ENCODE measurements around the gene SPG11.

The SPG11 gene

GRCh38 chr15:44667039-44667360 lies 3.5 kb upstream of the SPG11 start:
- TF ChIP-seq CTCF (IDR thresholded peaks at IDR 0.05; ENCODE audit: insufficient read depth, low read length, poor library complexity, severe bottlenecking) (no peak), EZH2phosphoT487 (conservative IDR thresholded peaks at IDR 0.05; ENCODE audit: low read length) (no peak)
- no peaks in the 10 kb centered on the region for H3K36me3 ChIP-seq (ENCODE audit: low read length)
- H3K9me3 ChIP-seq (ENCODE audit: insufficient read depth, low read length), result no peaks in the 10 kb centered on the region
- H3K9me2 ChIP-seq (replicated peaks; ENCODE audit: insufficient read depth, low read length), result no peaks in the 10 kb centered on the region
- peaks cover 3% of the 10 kb centered on the region; the same call in 1 of the 2 replicates for H3K79me2 ChIP-seq (ENCODE audit: insufficient read depth, low read length)
- peaks cover 22% of the 10 kb centered on the region for H3F3A ChIP-seq (ENCODE audit: insufficient read depth)
- H3K4me3 ChIP-seq (ENCODE audit: insufficient read depth, low read length, poor library complexity, severe bottlenecking), result no peak overlapping the region
- H3K4me2 ChIP-seq (ENCODE audit: low read depth, low read length, poor library complexity, severe bottlenecking), result no peak overlapping the region
- H3K9ac ChIP-seq (ENCODE audit: low read length), result no peak overlapping the region
- no peaks in the 10 kb centered on the region for H4K20me1 ChIP-seq (ENCODE audit: low read depth, low read length)
- H3K27me3 ChIP-seq (ENCODE audit: low read length), result no peaks in the 10 kb centered on the region
- H3K27ac ChIP-seq (ENCODE audit: low read depth, low read length), result no peak overlapping the region
- H2AFZ ChIP-seq (ENCODE audit: low read depth, low read length, severe bottlenecking), result no peak overlapping the region

- no peak overlapping the region for H3K27ac ChIP-seq (ENCODE audit: low read depth, low read length)
- H3K79me2 ChIP-seq (ENCODE audit: insufficient read depth, low read length), result peaks cover 9% of the 10 kb centered on the region; the same call in 1 of the 2 replicates
- H4K20me1 ChIP-seq (ENCODE audit: low read depth, low read length), result no peaks in the 10 kb centered on the region
- no peaks in the 10 kb centered on the region for H3K36me3 ChIP-seq (ENCODE audit: low read length)
- no peaks in the 10 kb centered on the region for H3K9me3 ChIP-seq (ENCODE audit: insufficient read depth, low read length)
- H2AFZ ChIP-seq (ENCODE audit: low read depth, low read length, severe bottlenecking), result no peak overlapping the region
- no peak overlapping the region for H3K9ac ChIP-seq (ENCODE audit: low read length)
- TF ChIP-seq EZH2phosphoT487 (conservative IDR thresholded peaks at IDR 0.05; ENCODE audit: low read length) (no peak), CTCF (IDR thresholded peaks at IDR 0.05; ENCODE audit: insufficient read depth, low read length, poor library complexity, severe bottlenecking) (no peak)
- H3F3A ChIP-seq (ENCODE audit: insufficient read depth), result peaks cover 27% of the 10 kb centered on the region
- H3K9me2 ChIP-seq (replicated peaks; ENCODE audit: insufficient read depth, low read length), result no peaks in the 10 kb centered on the region
- no peaks in the 10 kb centered on the region for H3K27me3 ChIP-seq (ENCODE audit: low read length)
- no peak overlapping the region for H3K4me3 ChIP-seq (ENCODE audit: insufficient read depth, low read length, poor library complexity, severe bottlenecking)
- H3K4me2 ChIP-seq (ENCODE audit: low read depth, low read length, poor library complexity, severe bottlenecking), result peak overlapping the region; percentile 4
Observed at GRCh38 chr15:44666210-44667038, 3.0 kb upstream of the SPG11 start.

GRCh38 chr15:44662478-44663409 lies 718 bp downstream of the SPG11 start:
- H3F3A ChIP-seq (ENCODE audit: insufficient read depth), result peaks cover 36% of the 10 kb centered on the region
- H3K9ac ChIP-seq (ENCODE audit: low read length), result peak overlapping the region; percentile 93
- no peak for TF ChIP-seq EZH2phosphoT487 (conservative IDR thresholded peaks at IDR 0.05; ENCODE audit: low read length)
- H3K36me3 ChIP-seq (ENCODE audit: low read length), result peaks cover 2% of the 10 kb centered on the region; the same call in 1 of the 2 replicates
- H3K9me3 ChIP-seq (ENCODE audit: insufficient read depth, low read length), result no peaks in the 10 kb centered on the region
- H3K27me3 ChIP-seq (ENCODE audit: low read length), result no peaks in the 10 kb centered on the region
- no peaks in the 10 kb centered on the region for H3K9me2 ChIP-seq (replicated peaks; ENCODE audit: insufficient read depth, low read length)
- H3K79me2 ChIP-seq (ENCODE audit: insufficient read depth, low read length), result peaks cover 19% of the 10 kb centered on the region
- H3K27ac ChIP-seq (ENCODE audit: low read depth, low read length), result peak overlapping the region; percentile 89
- H3K4me2 ChIP-seq (ENCODE audit: low read depth, low read length, poor library complexity, severe bottlenecking), result peak overlapping the region; percentile 90
- H2AFZ ChIP-seq (ENCODE audit: low read depth, low read length, severe bottlenecking), result peak overlapping the region; percentile 83
- H3K4me3 ChIP-seq (ENCODE audit: insufficient read depth, low read length, poor library complexity, severe bottlenecking), result peak overlapping the region; percentile 67
- no peaks in the 10 kb centered on the region for H4K20me1 ChIP-seq (ENCODE audit: low read depth, low read length)
